HG03097 (cell line): ENCODE data around the gene GFRA4.

ENCODE experiments used
- ATAC-seq: cut with Tn5 transposase; IDR thresholded peaks from one replicate; pipeline ENCODE4 v1.9.1; 2021; ENCODE audit not compliant: unreplicated experiment, low FRiP score

Gene GFRA4, protein sequence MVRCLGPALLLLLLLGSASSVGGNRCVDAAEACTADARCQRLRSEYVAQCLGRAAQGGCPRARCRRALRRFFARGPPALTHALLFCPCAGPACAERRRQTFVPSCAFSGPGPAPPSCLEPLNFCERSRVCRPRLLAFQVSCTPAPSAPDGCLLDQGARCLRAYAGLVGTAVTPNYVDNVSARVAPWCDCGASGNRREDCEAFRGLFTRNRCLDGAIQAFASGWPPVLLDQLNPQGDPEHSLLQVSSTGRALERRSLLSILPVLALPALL

DNA sequence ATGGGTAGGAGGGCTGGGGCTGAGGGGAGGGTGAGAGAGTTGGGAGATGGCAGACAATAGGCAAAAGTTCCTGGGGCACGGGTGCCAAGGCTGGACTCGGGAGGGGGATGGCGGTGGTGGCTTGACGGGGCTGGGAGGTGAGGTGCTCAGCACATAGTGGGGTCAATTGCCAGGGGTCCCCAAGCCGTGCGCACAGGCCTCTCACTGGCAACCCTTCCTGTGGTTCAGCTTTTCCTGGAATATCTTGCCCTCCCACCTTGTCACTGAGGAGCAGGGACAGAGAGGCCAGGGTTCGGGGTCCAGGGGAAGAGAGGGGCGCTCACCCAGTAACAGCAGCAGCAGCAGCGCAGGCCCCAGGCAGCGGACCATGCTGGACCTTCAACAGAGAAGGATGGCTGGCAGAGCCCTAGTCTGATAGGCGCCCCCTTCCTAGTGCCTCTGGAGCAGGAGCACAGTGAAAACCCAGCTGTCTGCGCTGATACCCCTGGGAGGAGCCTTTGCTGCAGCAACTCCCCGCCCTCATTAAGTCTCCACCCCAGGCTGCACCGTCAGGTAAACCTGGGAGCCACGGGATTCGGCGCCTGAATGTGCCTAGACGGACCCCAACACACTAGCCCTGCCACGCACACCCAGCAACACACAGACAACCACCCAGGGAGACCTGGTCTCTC, at the start of gene GFRA4:
Gene GFRA4 (minus strand): TSS at position 369 of the 671 bp plus-strand sequence. CDS start 0 bp downstream, at position 369.
- no peak for ATAC-seq

GRCh38 chr20:3712279-3712873, 49.2 kb upstream of the GFRA4 start, which contains the start of gene SIGLEC1:
Gene SIGLEC1, minus strand, starts transcription at chr20:3712600. Its CDS starts 5,472 bp downstream, at chr20:3707128.
- no peak for ATAC-seq

GRCh38 chr20:3711484-3711941, 48.3 kb upstream of the GFRA4 start:
- ATAC-seq = no peak

GRCh38 chr20:3710703-3711483, 47.7 kb upstream of the GFRA4 start:
- ATAC-seq = no peak

GRCh38 chr20:3710011-3710466, 46.8 kb upstream of the GFRA4 start:
- no peak for ATAC-seq

DNA sequence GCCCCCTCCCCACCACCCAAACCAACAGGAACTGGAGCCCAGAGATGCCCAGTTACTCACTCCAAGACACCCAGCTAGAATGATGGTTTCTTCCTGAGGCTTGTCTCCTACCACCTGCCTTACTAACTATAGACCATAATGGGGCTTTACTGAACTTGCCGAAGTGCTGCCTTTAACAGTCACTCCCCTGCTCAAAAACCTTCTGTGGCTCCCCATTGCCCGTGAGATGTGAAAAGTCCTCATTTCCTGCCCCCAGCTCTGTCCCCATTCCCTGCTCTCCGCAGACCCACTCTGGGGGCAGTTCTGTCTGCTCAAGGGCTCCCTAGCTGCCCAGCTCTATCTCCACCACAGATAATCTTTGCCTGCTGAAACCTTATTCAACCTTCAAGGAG, 44.3 kb upstream of the GFRA4 start:
- no peak for ATAC-seq

DNA sequence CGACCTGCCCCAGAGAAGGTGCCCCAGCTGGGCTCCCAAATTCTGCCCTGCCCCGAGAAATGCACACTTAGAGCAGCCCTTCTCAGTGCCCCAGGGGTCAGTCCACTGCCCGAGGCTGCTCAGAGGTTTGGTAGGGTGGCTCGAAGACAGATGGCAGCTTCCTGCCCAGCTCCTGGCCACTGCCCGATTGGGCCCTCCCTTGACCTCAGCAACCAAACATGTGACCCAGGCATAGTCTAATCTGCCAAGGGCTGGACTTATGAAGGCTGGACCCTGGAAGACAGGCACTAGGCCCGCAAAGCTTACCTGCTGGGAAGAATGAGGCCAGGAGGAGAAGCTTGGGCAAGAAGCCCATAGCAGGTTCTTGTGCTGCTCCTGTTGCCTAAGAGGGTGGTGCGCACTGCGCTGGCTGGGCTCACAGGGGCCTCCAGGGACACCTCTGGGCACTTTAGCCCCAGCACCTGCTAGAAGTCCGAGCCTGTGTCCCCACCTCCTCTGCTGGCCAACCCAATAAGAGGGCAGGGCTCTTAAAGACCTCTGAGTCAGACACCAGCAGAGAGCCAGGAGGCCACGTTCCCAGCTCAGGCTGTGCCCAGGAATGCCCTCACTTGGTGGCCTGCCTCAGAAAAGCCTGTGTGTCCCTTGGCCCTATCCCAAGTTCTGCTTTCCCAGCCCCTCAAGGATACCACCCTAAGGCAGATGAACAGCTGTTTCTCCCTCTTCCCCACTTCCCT, 43.7 kb upstream of the GFRA4 start:
- no peak for ATAC-seq

GRCh38 chr20:3705970-3706739, 43.0 kb upstream of the GFRA4 start:
- ATAC-seq = no peak

DNA sequence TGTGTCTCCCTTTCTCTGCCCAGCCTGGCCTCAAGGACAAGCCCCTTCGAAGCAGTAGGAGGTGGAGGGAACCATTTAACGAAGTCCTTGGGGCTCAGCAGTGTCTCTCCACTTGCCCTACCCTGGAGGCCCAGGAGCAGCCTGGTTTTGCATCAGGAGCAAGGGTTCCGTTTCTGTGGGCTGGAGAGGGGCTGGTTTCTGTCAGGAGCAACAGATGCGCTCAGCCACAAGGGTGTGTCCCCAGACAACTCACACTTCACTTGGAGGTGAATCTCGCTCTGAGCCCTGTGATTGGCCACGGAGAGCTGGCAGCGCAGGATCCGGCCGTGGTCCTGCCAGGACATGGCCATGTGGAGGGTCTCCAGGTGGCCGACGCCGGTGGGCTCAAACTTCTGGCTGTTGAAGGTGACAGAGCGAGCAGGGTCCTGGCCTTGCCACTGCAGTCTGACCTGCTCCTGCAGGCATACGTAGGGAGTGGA, 42.3 kb upstream of the GFRA4 start:
- no peak for ATAC-seq

GRCh38 chr20:3704087-3704486, 40.9 kb upstream of the GFRA4 start:
- ATAC-seq = no peak

DNA sequence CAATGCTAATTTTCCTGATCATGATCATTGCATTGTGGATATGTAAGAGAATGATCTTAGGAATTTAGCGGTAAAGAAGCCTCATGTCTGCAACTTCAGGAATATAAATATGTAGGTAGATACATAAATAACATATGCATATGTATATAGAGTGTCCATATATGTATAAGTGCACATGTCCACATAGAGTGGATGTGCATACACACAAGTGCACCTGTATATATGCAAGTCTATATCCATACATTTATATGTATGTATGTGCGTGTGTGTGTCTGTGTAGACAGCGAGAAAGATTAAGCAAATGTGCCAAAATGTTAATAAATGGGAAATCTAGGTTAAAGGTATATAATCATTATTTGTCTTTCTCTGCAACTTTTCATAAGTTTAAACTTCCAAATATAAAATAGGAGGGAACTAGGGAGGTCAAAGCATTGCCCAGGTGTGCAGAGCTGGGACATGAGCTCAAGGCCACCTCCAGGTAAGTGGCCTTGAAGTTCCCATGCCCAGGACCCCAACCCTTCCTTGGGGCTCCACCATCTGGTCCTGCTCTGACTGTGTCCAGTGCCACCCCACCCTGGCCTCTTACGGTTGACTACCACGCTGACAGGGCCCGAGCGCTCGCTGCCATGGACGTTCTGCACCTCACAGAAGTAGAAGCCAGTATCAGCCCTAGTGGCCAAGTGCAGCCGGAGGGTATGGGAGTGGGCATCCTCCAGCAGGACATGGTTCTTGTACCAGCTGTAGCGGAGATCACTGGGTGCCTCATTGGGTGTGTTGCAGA, 39.6 kb upstream of the GFRA4 start:
- ATAC-seq = no peak

DNA sequence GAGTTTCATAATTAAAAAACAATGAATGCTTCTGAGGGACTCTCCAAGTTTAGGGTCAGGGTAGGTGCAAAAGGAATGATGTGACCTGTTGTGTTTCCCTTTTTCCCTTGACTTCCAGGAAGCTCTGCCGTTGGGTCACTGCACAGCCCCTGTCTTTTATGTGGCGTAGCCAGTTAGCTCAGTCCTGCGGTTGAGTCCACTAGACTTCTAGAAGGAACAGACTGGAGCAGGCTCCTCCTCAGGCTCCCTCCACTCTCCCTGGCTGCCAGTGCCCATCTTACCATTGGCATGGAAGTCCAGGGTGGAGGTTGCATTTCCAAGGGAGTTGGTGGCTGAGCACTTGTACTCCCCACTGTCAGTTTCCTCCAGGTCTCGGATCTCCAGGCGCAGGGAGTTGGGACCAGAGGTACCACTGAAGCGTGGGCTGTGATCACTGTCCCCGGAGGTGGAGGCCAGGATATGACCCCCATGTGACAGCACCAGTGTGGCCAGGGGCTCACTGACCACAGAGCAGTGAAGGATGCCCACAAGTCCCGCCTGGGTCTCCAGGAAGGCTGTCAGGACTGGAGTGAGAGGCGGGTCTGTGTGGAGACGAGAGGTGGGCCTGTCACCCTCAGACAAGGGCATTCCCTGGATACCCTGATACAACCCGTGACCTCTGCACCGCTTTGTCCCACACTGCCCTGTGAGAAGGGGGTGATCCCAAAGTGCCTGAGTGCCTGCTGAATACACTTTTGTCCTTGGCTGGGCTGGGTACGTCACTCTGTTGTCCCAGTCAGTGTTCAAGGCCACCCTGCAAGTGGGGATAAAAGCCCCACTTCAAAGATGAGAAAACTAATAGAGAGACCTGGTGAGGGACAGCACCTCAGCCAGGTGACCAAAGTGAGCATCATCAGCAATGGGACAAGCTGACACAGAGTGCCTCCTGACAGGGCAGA, 38.1 kb upstream of the GFRA4 start:
- ATAC-seq = no peak

GRCh38 chr20:3699037-3699436, 35.8 kb upstream of the GFRA4 start:
- ATAC-seq = no peak

GRCh38 chr20:3698591-3699001, 35.4 kb upstream of the GFRA4 start:
- no peak for ATAC-seq

DNA sequence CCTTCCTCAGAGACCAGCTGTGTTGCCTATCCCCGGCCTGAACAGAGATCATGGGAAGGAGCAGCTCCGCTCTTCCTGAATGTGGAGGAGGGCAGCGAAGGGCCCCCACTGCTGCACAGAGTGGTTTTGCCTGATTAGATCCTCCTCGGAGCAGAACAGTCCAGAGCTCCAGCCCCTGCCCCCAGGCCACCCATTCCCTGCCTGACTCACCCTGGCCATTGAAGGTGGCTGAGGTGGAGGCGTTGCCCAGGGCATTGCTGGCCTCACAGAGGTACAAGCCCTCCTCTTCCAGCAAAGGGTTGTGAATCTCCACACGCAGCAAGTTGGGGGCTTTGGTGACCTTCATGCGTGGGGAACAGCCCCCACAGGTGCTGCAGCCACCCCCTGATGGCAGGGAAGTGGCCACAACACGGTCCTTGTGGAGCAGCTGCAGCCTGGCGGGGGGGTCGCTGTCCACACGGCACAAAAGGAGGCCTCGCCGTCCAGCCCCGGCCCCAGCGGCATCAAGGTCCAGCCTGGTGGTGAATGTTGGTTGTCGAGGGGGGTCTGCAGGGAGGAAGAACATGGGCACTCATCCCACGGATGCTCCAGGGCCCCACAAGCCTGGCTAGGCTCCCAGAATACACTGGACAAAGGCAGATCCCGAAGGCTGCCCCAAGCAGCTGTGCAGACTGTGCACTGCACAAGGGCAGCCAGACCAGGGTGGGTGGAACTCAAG, 34.5 kb upstream of the GFRA4 start:
- no peak for ATAC-seq

DNA sequence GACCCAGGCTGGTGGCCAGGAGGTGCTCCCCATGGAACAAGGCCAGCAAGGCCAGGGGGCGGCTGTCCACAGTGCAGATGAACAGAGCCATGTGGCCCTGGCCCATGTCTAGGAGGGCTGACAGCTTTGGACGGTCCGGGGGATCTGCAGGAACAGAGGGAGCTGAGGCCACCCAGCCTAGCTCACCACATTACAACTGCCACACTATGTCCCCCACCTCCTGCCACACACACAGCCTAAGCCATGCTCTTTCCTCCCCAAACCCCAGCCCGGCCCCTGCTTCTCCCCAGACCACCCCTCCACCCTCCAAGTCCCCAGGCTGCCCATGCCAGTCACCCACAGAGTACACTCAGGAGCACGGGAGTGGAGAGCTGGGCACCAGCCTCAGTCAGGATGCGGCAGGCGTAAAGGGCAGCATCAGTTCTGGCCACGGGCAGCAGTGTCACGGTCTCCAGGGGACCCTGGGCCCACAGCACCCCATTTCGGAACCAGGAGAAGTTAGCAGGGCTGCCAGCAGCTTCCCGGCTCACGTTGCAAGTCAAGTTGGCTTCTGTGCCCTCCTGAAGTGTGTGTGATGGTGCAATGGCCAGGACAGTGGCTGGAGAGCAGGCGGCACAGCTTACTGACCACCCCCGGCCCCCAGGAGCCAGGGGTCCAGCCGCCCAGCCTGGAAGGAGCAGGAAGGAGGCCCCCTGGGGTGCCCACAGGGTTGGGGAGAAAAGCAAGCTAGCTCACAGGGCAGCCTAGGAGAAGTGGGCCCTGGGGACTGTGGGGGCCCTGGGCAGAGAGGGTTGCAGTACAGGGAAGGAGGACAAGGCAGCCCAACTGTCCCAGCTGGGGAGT, 33.8 kb upstream of the GFRA4 start:
- ATAC-seq = no peak
